ENCODE measurements around the gene HIVEP2. TPM values are rescaled to one million over a fixed set of nuclear protein-coding genes. Genes with fewer than 3 reads are reported as not detected.

HIVEP2 gene
- total and polyA plus RNA-seq, 9 donors, result 8.4 to 58.9 (median 32.1) TPM

DNA sequence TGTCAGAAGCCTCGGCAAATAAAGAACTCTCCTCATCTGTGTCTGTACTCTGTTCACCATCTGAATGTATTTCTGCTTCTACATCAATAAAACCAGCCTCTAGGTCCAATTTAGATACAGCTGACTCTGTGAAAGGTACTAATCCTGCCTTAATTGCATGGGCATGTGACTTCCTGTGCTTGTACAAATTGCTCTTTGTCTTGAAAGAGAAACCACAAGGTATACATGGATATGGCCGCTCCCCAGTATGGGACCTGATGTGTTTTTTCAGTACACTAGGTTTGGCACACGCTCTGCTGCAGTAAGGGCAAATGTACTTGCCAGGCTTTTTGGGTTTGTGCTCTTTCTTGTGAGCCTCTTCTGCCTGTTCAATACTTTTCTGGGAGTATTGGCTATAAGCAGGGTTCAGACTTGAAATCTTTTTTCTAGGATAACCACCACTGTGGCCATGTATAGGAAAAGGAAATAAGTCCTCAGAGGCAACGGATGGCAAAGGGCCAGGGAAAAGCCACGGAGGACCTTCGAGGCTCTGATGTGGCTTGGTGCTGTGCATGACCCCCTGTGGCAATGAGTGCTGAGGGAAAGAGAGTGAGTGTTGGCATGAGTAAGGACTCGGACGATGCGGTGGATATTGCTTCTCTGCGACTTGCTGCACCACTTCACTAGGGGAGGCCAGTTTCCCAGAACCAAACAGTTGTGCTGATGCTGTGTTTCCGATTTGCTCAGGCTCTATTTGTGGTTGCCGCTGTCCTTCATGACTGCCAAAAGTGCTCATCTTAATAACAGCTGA lies 170.9 kb downstream of the HIVEP2 start:
- Histone ChIP-seq H3K9me3 (no peaks in the 10 kb centered on the region), H3K4me1 (ENCODE audit: insufficient read depth) (no peaks in the 10 kb centered on the region), H3K36me3 (no peaks in the 10 kb centered on the region), H3K27ac (no peak overlapping the region), H3K27me3 (no peaks in the 10 kb centered on the region), H3K4me3 (no peak overlapping the region)
- 94 to 95% (median 95%) methylated on average over 12 of the region's 12 CpGs for WGBS, 3 donors
- no peak for TF ChIP-seq POLR2A (IDR thresholded peaks at IDR 0.05)
- no peak for TF ChIP-seq EP300 (IDR thresholded peaks at IDR 0.05)
- TF ChIP-seq, protein P1, sequence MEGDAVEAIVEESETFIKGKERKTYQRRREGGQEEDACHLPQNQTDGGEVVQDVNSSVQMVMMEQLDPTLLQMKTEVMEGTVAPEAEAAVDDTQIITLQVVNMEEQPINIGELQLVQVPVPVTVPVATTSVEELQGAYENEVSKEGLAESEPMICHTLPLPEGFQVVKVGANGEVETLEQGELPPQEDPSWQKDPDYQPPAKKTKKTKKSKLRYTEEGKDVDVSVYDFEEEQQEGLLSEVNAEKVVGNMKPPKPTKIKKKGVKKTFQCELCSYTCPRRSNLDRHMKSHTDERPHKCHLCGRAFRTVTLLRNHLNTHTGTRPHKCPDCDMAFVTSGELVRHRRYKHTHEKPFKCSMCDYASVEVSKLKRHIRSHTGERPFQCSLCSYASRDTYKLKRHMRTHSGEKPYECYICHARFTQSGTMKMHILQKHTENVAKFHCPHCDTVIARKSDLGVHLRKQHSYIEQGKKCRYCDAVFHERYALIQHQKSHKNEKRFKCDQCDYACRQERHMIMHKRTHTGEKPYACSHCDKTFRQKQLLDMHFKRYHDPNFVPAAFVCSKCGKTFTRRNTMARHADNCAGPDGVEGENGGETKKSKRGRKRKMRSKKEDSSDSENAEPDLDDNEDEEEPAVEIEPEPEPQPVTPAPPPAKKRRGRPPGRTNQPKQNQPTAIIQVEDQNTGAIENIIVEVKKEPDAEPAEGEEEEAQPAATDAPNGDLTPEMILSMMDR (IDR thresholded peaks at IDR 0.05), result no peak
- intact Hi-C loops (cut with DNase I), result no loop called here
- DNase-seq, result no peak

DNA sequence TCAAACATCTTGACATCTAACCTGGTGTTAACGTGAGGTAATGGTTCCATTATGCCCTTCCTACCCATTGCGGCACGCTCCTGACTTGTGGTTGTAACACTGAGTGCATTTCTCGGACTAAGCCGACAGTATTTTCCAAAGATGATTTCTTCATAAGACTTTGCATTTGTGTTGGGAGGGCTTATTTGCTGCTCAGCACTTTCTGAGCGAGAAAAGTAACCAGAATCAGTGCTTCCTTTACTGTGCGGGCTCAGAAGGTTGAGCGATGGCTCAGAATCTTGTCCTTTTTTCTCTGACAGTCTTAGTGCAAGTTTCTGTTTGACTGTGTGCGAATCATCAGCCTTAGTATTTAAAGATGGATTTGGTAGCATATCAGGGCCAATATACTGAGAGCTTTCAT lies 171.7 kb downstream of the HIVEP2 start:
- Histone ChIP-seq H3K4me1 (ENCODE audit: insufficient read depth) (no peaks in the 10 kb centered on the region), H3K27ac (no peak overlapping the region), H3K9me3 (no peaks in the 10 kb centered on the region), H3K36me3 (no peaks in the 10 kb centered on the region), H3K4me3 (no peak overlapping the region), H3K27me3 (no peaks in the 10 kb centered on the region)
- intact Hi-C loops (cut with DNase I), result no loop called here
- no peak for DNase-seq
- WGBS, 3 donors, result 97 to 98% (median 97%) methylated on average over 9 of the region's 9 CpGs
- no peak for TF ChIP-seq EP300 (IDR thresholded peaks at IDR 0.05)
- TF ChIP-seq POLR2A (IDR thresholded peaks at IDR 0.05), result no peak
- TF ChIP-seq, protein P1 (IDR thresholded peaks at IDR 0.05), result no peak

DNA sequence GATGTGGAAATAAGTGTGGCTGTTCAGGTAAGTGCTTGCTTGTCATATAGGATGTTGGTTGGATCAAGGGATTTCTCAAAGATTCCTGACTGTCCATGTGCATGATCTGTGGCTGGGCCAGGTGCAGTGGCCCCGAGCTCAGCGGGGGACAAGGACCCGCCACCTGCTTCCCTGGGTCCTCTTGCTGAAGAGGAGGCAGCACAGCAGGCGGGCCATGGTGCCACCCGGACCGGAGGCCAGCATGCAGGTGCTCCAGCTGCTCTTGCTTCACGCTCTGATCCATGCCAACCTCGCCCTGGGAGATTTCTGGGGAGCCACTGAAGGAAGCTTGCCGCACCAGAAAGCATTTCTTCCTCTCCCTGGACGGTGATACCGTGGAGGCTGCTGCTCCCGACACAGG lies 173.8 kb downstream of the HIVEP2 start:
- no peaks in the 10 kb centered on the region for H3K9me3 ChIP-seq
- 95 to 98% (median 96%) methylated on average over 10 to 12 of the region's 12 CpGs for WGBS, 3 donors
- no peaks in the 10 kb centered on the region for H3K36me3 ChIP-seq
- no peak overlapping the region for H3K27ac ChIP-seq
- no peaks in the 10 kb centered on the region for H3K4me1 ChIP-seq (ENCODE audit: insufficient read depth)
- no peak overlapping the region for H3K4me3 ChIP-seq
- intact Hi-C loops (cut with DNase I), result no loop called here
- TF ChIP-seq EP300 (IDR thresholded peaks at IDR 0.05) (no peak), POLR2A (IDR thresholded peaks at IDR 0.05) (no peak)
- TF ChIP-seq, protein P1 (IDR thresholded peaks at IDR 0.05), result no peak
- no peaks in the 10 kb centered on the region for H3K27me3 ChIP-seq
- no peak for DNase-seq

DNA sequence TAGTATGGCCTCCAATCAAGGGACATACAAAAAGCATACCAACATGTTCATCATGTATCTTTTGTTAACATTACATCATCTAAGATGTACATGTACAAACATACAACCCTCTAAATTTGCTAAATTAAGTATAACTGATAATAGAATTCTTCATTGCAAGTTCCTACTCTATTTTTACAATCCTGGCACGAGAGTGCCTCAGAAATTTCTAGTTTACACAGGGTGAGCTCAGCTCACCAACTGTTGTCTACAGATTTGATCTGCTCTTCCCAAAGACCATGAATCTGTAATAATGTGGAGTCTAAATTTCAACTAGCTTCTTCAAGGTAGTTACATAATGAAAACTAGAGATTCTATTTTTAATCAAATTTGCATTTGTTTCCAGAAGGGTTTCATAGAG lies 179.7 kb downstream of the HIVEP2 start:
- H3K4me3 ChIP-seq, result no peak overlapping the region
- 77 to 90% (median 77%) methylated on average over 1 of the region's 1 CpG for WGBS, 3 donors
- H3K4me1 ChIP-seq (ENCODE audit: insufficient read depth), result no peaks in the 10 kb centered on the region
- TF ChIP-seq EP300 (IDR thresholded peaks at IDR 0.05), result no peak
- TF ChIP-seq POLR2A (IDR thresholded peaks at IDR 0.05), result no peak
- TF ChIP-seq, protein P1 (IDR thresholded peaks at IDR 0.05), result no peak
- H3K36me3 ChIP-seq, result no peaks in the 10 kb centered on the region
- H3K27me3 ChIP-seq, result no peaks in the 10 kb centered on the region
- intact Hi-C loops (cut with DNase I), result no loop called here
- no peaks in the 10 kb centered on the region for H3K9me3 ChIP-seq
- DNase-seq, result no peak
- H3K27ac ChIP-seq, result no peak overlapping the region
